Endothelial cell of umbilical vein (primary cell): Measurements from ENCODE around the gene KMT2B. TPM values are rescaled to one million over a fixed set of nuclear protein-coding genes. Genes with fewer than 3 reads are reported as not detected.

Experiments used
- BruUV-seq: library from RNA; stranded (reverse); fragments of 400-500 nt; replicated peaks from 2 replicates; lab custom pipeline; 2021; lab: Mats Ljungman, UMichigan
- CTCF ChIA-PET: fragments of 300-600, 350-600 bp; sonication (Branson Sonifier 250); formaldehyde crosslinking; loops from one replicate; lab custom pipeline; 2021; ENCODE audit warnings: antibody characterized with exemption, inconsistent platforms; lab: Charles Lee
- POLR2A ChIA-PET: fragments of 300-600, 350-600 bp; sonication (Branson Sonifier 250); formaldehyde crosslinking; loops from one replicate; lab custom pipeline; 2021; ENCODE audit warnings: antibody characterized with exemption, inconsistent platforms; lab: Charles Lee
- DNase-seq: peaks from one replicate; pipeline ENCODE4 v3.0.0-alpha.2; 2011; ENCODE audit warnings: low read depth, low spot score
- FAIRE-seq: peaks from 2 replicates; lab custom pipeline; 2011; peaks lifted over from hg19 to GRCh38; lab: Jason Lieb, UNC
- H2AFZ ChIP-seq: 2 replicates; pipeline ENCODE4 v1.6.0; 2012; ENCODE audit warnings: low read depth, low read length, control low read depth, inconsistent platforms
- H3K27ac ChIP-seq: 2 replicates; pipeline ENCODE4 v1.5.1; 2011; ENCODE audit warnings: low read depth, mild to moderate bottlenecking, control low read depth, low read length, moderate library complexity; ENCODE audit not compliant: insufficient read depth
- H3K27me3 ChIP-seq, 2 experiments: 2 replicates each; pipeline versions ENCODE4 v1.6.0 to v1.6.1; 2011; ENCODE audit warnings: low read length in 2 of 2, mixed read lengths in 1 of 2; ENCODE audit not compliant: control insufficient read depth in 2 of 2, insufficient read depth in 2 of 2
- H3K36me3 ChIP-seq, 2 experiments: 2 replicates in 1 of 2; 3 replicates in 1 of 2; pipeline ENCODE4 v1.5.1; 2011; ENCODE audit warnings: low read length in 2 of 2, mild to moderate bottlenecking in 1 of 2, moderate library complexity in 1 of 2; ENCODE audit not compliant: control insufficient read depth in 2 of 2, insufficient read depth in 2 of 2; ENCODE audit errors: extremely low read depth in 1 of 2
- H3K4me1 ChIP-seq: 3 replicates; pipeline ENCODE4 v1.5.1; 2011; ENCODE audit warnings: mild to moderate bottlenecking, low read length; ENCODE audit not compliant: control insufficient read depth, insufficient read depth; ENCODE audit errors: extremely low read depth
- H3K4me2 ChIP-seq: 2 replicates; pipeline ENCODE4 v1.6.1; 2011; ENCODE audit warnings: low read length, control low read depth, mixed read lengths; ENCODE audit not compliant: insufficient read depth
- H3K4me3 ChIP-seq, 3 experiments: fragments of 200-600 bp in 1 of 3; sonication (generic), shearing (Covaris generic) in 1 of 3; replicated peaks in 1 of 3; 2 replicates each; pipeline ENCODE4 v1.5.1; 2011 to 2016; ENCODE audit warnings: control low read depth in 3 of 3, low read length in 3 of 3, mild to moderate bottlenecking in 2 of 3, inconsistent platforms in 1 of 3, low read depth in 1 of 3, moderate library complexity in 1 of 3; ENCODE audit not compliant: insufficient read depth in 1 of 3
- H3K79me2 ChIP-seq: 2 replicates; pipeline ENCODE4 v1.6.0; 2012; ENCODE audit warnings: low read length, inconsistent platforms; ENCODE audit not compliant: control insufficient read depth, insufficient read depth
- H3K9ac ChIP-seq: replicated peaks from 2 replicates; pipeline ENCODE3; 2011; ENCODE audit warnings: low read length, control low read depth; ENCODE audit not compliant: insufficient read depth; ENCODE audit errors: extremely low read depth
- H3K9me1 ChIP-seq: replicated peaks from 3 replicates; pipeline ENCODE4 v1.6.0; 2011; ENCODE audit warnings: mild to moderate bottlenecking, low read length; ENCODE audit not compliant: control insufficient read depth, insufficient read depth; ENCODE audit errors: extremely low read depth
- H3K9me3 ChIP-seq: replicated peaks from 2 replicates; pipeline ENCODE4 v1.5.1; 2012; ENCODE audit warnings: low read length, inconsistent platforms; ENCODE audit not compliant: control insufficient read depth, insufficient read depth
- H4K20me1 ChIP-seq: replicated peaks from 2 replicates; pipeline ENCODE3; 2011; ENCODE audit warnings: mild to moderate bottlenecking, low read length; ENCODE audit not compliant: control insufficient read depth, insufficient read depth; ENCODE audit errors: extremely low read depth
- CTCF ChIP-seq, 2 donors: IDR thresholded peaks; 1 replicate in 1 of 2; 2 replicates in 1 of 2; pipeline ENCODE4 v1.5.1; 2011; ENCODE audit warnings: low read length in 2 of 2, mild to moderate bottlenecking in 2 of 2, moderate library complexity in 2 of 2, control low read depth in 1 of 2, inconsistent platforms in 1 of 2, low read depth in 1 of 2; ENCODE audit not compliant: insufficient read depth in 1 of 2; ENCODE audit errors: extremely low read depth in 1 of 2
- EZH2 ChIP-seq: IDR thresholded peaks from 2 replicates; pipeline ENCODE4 v1.6.1; 2012; ENCODE audit warnings: borderline replicate concordance, low read depth, mild to moderate bottlenecking, moderate library complexity, low read length, inconsistent platforms; ENCODE audit not compliant: severe bottlenecking
- FOS ChIP-seq: IDR thresholded peaks from 2 replicates; pipeline ENCODE4 v1.6.1; 2011; ENCODE audit warnings: mild to moderate bottlenecking, low read length, moderate library complexity, borderline replicate concordance; ENCODE audit not compliant: insufficient read depth
- GATA2 ChIP-seq: IDR thresholded peaks from 2 replicates; pipeline ENCODE4 v1.7.0; 2011; ENCODE audit warnings: low read depth, mild to moderate bottlenecking, moderate library complexity, mixed read lengths, low read length; ENCODE audit not compliant: insufficient read length, insufficient read depth
- JUN ChIP-seq: IDR thresholded peaks from 2 replicates; pipeline ENCODE4 v1.6.1; 2011; ENCODE audit warnings: borderline replicate concordance, low read depth; ENCODE audit not compliant: insufficient read length, insufficient read depth
- MAX ChIP-seq: IDR thresholded peaks from 2 replicates; pipeline ENCODE4 v1.6.1; 2011; ENCODE audit not compliant: insufficient read depth, insufficient read length
- MYC ChIP-seq: IDR thresholded peaks from one replicate; pipeline ENCODE4 v1.6.1; 2011; ENCODE audit warnings: mild to moderate bottlenecking, low read depth, low read length
- POLR2A ChIP-seq: IDR thresholded peaks from 2 replicates; pipeline ENCODE4 v1.6.1; 2012; ENCODE audit warnings: low read depth, mild to moderate bottlenecking, control low read depth, low read length
- POLR2AphosphoS5 ChIP-seq: IDR thresholded peaks from 2 replicates; pipeline ENCODE4 v1.6.1; 2012; ENCODE audit warnings: low read depth, mild to moderate bottlenecking, control low read depth, low read length, moderate library complexity; ENCODE audit not compliant: insufficient read depth
- dilution Hi-C: fragments of 300-500 bp; cut with MboI; formaldehyde crosslinking; loops from one replicate; pipeline ENCODE4 v1.15.0; 2019; ENCODE audit warnings: low sequenced_read_pairs; ENCODE audit not compliant: extremely low pct_ligation_motif_present
- intact Hi-C: fragments of 100-400 bp; cut with micrococcal nuclease; formaldehyde crosslinking; loops from one replicate; pipeline ENCODE4 v1.10.0; 2022
- polyA plus RNA-seq, 4 experiments: library from polyadenylated mRNA; depleted of rRNA in 3 of 4; stranded (reverse) in 3 of 4; unstranded in 1 of 4; fragments of >200 nt; gene quantifications; 2 replicates each; pipeline versions ENCODE4 v1.2.1 to v1.2.3, GENCODE V29; 2011 to 2012; ENCODE audit warnings: missing spikeins in 1 of 4
- total RNA-seq: library from RNA; stranded (reverse); gene quantifications from 2 replicates; pipeline ENCODE4 v1.2.3, GENCODE V29; 2021

Gene KMT2B
- total and polyA plus RNA-seq, 2 donors (not counting 3 experiments of a cell fraction or from before 2014, with no cell fraction given) = 28.4 to 37.2 TPM

DNA sequence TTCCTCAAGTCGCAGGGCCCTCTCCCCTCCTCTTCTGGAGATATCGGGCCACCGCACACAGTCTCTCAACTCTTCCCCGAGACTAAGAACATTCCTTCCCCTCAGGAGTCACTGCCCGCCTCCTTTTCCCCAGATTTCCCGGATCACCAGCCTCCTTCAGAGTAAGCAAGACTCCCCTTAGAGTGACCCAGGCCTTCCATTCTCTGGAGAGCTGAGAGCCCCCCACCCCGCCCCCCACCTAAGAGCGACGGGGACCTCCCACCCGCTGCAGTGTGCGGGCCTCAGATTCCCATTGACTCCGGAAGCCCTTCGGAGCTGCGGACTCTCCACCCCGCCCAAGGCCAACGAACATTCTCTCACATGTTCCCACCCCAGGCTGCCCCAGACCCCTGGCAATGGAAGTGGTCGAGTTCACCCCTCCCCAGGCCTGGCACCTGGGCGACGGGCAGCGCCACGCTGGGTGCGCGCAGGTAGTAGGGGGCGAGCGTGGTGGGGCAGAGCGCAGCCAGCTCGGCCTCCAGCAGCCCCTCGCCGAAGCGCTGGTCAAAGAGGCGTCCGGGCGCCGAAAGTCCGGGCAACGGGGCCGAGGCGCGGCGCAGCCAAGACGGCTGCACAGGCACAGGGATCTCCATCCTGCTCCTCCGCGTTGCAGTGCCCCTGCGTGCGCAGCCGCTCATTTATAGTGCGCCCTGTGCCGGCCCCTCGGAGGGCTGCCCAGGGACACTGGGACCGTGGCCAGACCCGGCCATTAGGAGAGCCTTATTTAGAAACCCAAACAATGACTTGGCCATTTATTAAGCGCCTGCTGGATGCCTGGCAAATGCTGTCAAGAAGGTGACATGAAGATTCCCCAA lies 38.8 kb downstream of the KMT2B start, which contains the start of gene HSPB6:
TSS of gene HSPB6 (minus strand) at position 653 of the 854 bp plus-strand sequence. CDS start at position 632, 21 bp downstream.
- H3K4me2 ChIP-seq = peak within 1 kb of the TSS; percentile 45
- peaks cover 14% of the 10 kb centered on the region for H3K79me2 ChIP-seq
- H3K9me3 ChIP-seq = no peaks in the 10 kb centered on the region
- TF ChIP-seq JUN (no peak), FOS (no peak), POLR2AphosphoS5 (no peak), MAX (no peak), POLR2A (no peak), MYC (no peak), GATA2 (no peak), EZH2 (no peak), CTCF (IDR thresholded peaks at IDR 0.05; ENCODE audit: extremely low read depth in 1 of 2, insufficient read depth in 1 of 2, low read depth in 1 of 2, low read length in 2 of 2) (no peak)
- peak; percentile 50 for FAIRE-seq
- H3K27ac ChIP-seq = peak within 1 kb of the TSS; percentile 78
- H3K4me1 ChIP-seq = peaks cover 22% of the 10 kb centered on the region
- H2AFZ ChIP-seq = peak within 1 kb of the TSS; percentile 45
- intact Hi-C loops = loop anchor here (1.0 to 5.0 kb wide), 2 partner anchors 8 to 109 kb away; partner anchors contain the start of genes COX6B1 and LIN37
- ChIA-PET POLR2A (interaction anchor here (0.9 to 1.0 kb wide), 2 partner anchors 8 to 16 kb away, joined by 3 to 5 read pairs; partner anchors contain the start of gene LIN37), CTCF (interaction anchor here (0.9 kb wide), 3 partner anchors 8 to 16 kb away, joined by 3 to 4 read pairs (median 3); partner anchors contain the start of genes LIN37, PSENEN and U2AF1L4)
- DNase-seq = peak; percentile 37
- H3K9ac ChIP-seq = peak within 1 kb of the TSS; percentile 56
- dilution Hi-C loops = no loop called here
- H3K4me3 ChIP-seq = peak within 1 kb of the TSS in 2 of 3 experiments; percentile 16 to 27
- peaks cover 0 to 13% of the 10 kb centered on the region in 2 experiments for H3K36me3 ChIP-seq
- no TSS peak for BruUV-seq
- no peaks in the 10 kb centered on the region for H3K27me3 ChIP-seq
- no peaks in the 10 kb centered on the region for H4K20me1 ChIP-seq
- H3K9me1 ChIP-seq = no peaks in the 10 kb centered on the region
